H1 (cell line): ENCODE measurements around the gene CTTNBP2. TPM values are rescaled to one million over a fixed set of nuclear protein-coding genes. Genes with fewer than 3 reads are reported as not detected.

Experiments used
- CBX5 ChIP-seq: fragments of 300-800, 300-1000 bp; sonication (generic); IDR thresholded peaks from 2 replicates; pipeline ENCODE4 v1.7.1; 2016; ENCODE audit warnings: antibody characterized with exemption, low read length, low read depth
- CTCF ChIP-seq, 3 experiments: IDR thresholded peaks; 1 replicate in 2 of 3; 2 replicates in 1 of 3; pipeline versions ENCODE4 v1.5.1 to v1.6.1; 2011; ENCODE audit warnings: low read length in 3 of 3, mild to moderate bottlenecking in 3 of 3, inconsistent platforms in 2 of 3, low read depth in 1 of 3, moderate library complexity in 1 of 3; ENCODE audit not compliant: insufficient read depth in 1 of 3; ENCODE audit errors: control extremely low read depth in 1 of 3
- EZH2 ChIP-seq: fragments of 200-600 bp; sonication (generic); IDR thresholded peaks from 2 replicates; pipeline ENCODE4 v1.7.1; 2012; ENCODE audit warnings: low read depth, mild to moderate bottlenecking, moderate library complexity, low read length, inconsistent platforms; ENCODE audit not compliant: severe bottlenecking
- HDAC2 ChIP-seq, 2 experiments: fragments of 300-600 bp in 1 of 2; sonication (generic) in 1 of 2; IDR thresholded peaks; 2 replicates each; pipeline ENCODE4 v1.6.1; 2011 to 2012; ENCODE audit warnings: low read depth in 2 of 2, low read length in 2 of 2, mild to moderate bottlenecking in 2 of 2, moderate library complexity in 2 of 2, borderline replicate concordance in 1 of 2, inconsistent platforms in 1 of 2
- JUN ChIP-seq: IDR thresholded peaks from 2 replicates; pipeline ENCODE4 v1.6.1; 2011; ENCODE audit warnings: low read depth, mild to moderate bottlenecking, improper control_type of control experiment, low read length
- KDM5A ChIP-seq: fragments of 200-600 bp; IDR thresholded peaks from 2 replicates; pipeline ENCODE4 v1.7.1; 2012; ENCODE audit warnings: mild to moderate bottlenecking, low read length, inconsistent platforms, mixed read lengths
- YY1 ChIP-seq: IDR thresholded peaks from 2 replicates; pipeline ENCODE4 v1.6.1; 2011; ENCODE audit warnings: low read depth, mild to moderate bottlenecking, low read length
- polyA plus RNA-seq, 7 experiments: library from polyadenylated mRNA; depleted of rRNA in 3 of 7; stranded (reverse) in 5 of 7; unstranded in 2 of 7; fragments of >200 nt in 5 of 7; fragments of 200-250 nt in 2 of 7; gene quantifications; 1 replicate in 5 of 7; 2 replicates in 1 of 7; 4 replicates in 1 of 7; pipeline versions ENCODE4 v1.2.1 to v1.2.3, GENCODE V29; 2011 to 2013; ENCODE audit warnings: missing spikeins in 2 of 7, mixed read lengths in 2 of 7
- total RNA-seq: library from RNA; stranded (reverse); fragmentation: NEBNext Ultra II Directional; extraction: Animal tissue kit (Norgen Biotek cat#: 25700); gene quantifications from 2 replicates; pipeline ENCODE4 v1.2.1, GENCODE V29; 2021
- TF ChIP-seq, protein P1 (sequence below): IDR thresholded peaks from 2 replicates; pipeline ENCODE4 v1.6.1; 2012; ENCODE audit warnings: low read length, inconsistent platforms

Gene CTTNBP2
- total and polyA plus RNA-seq, 2 of the 8 experiments (the other 6 are each of a cell fraction or from before 2014, with no cell fraction given): 15.3 to 35.1 TPM

GRCh38 chr7:117784315-117784714 is 88.9 kb downstream of the CTTNBP2 start (continued):
- TF ChIP-seq, protein P1, sequence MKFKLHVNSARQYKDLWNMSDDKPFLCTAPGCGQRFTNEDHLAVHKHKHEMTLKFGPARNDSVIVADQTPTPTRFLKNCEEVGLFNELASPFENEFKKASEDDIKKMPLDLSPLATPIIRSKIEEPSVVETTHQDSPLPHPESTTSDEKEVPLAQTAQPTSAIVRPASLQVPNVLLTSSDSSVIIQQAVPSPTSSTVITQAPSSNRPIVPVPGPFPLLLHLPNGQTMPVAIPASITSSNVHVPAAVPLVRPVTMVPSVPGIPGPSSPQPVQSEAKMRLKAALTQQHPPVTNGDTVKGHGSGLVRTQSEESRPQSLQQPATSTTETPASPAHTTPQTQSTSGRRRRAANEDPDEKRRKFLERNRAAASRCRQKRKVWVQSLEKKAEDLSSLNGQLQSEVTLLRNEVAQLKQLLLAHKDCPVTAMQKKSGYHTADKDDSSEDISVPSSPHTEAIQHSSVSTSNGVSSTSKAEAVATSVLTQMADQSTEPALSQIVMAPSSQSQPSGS: no peak
- TF ChIP-seq YY1: no peak
- no peak for TF ChIP-seq HDAC2 (IDR thresholded peaks at IDR 0.05; ENCODE audit: borderline replicate concordance in 1 of 2, low read depth in 2 of 2, low read length in 2 of 2)
- TF ChIP-seq KDM5A: no peak
- TF ChIP-seq JUN: no peak
- no peak for TF ChIP-seq EZH2
- no peak for TF ChIP-seq CTCF (IDR thresholded peaks at IDR 0.05; ENCODE audit: control extremely low read depth in 1 of 3, insufficient read depth in 1 of 3, low read depth in 1 of 3, low read length in 3 of 3)
- TF ChIP-seq CBX5: no peak
